Activated CD4-positive, alpha-beta T cell treated with anti-CD3 and anti-CD28 coated beads, Interleukin-2, amount 50 U/mL, for 16 hours (primary cell): ENCODE measurements around the gene G6PD.

Experiments
- DNase-seq: peaks from one replicate; pipeline ENCODE4 v3.0.0-alpha.2; 2020

Gene G6PD

GRCh38 chrX:154486052-154486395 lies 60.6 kb downstream of the G6PD start:
- peak; percentile 31 for DNase-seq

- no peak for DNase-seq
Measured at GRCh38 chrX:154485150-154486051, 61.2 kb downstream of the G6PD start.

- DNase-seq, result peak; percentile 14
Measured at GRCh38 chrX:154484255-154485149, 62.1 kb downstream of the G6PD start.

GRCh38 chrX:154483325-154483724 lies 63.3 kb downstream of the G6PD start:
- DNase-seq, result no peak

- no peak for DNase-seq
Measured at GRCh38 chrX:154482786-154483185, 63.9 kb downstream of the G6PD start.

GRCh38 chrX:154481911-154482601 lies 64.6 kb downstream of the G6PD start:
- DNase-seq, result no peak
